LNCAP (cell line): Measurements from ENCODE around the gene TOMM5.

Experiments
- CTCF ChIP-seq: fragments of 450-650 bp; IDR thresholded peaks from 2 replicates; pipeline ENCODE4 v1.5.1; 2017; ENCODE audit warnings: mild to moderate bottlenecking

TOMM5 gene

GRCh38 chr9:37592108-37592951 is at the start of gene TOMM5:
TSS of gene TOMM5 (minus strand) at chr9:37592597. CDS start at chr9:37592532, 65 bp downstream.
- TF ChIP-seq CTCF, result no peak

GRCh38 chr9:37641331-37641730 is 48.9 kb upstream of the TOMM5 start:
- TF ChIP-seq CTCF, result no peak

- no peak for TF ChIP-seq CTCF
Measured at GRCh38 chr9:37640246-37640645, 47.8 kb upstream of the TOMM5 start.

- TF ChIP-seq CTCF, result no peak
Measured at GRCh38 chr9:37639841-37640240, 47.4 kb upstream of the TOMM5 start.

GRCh38 chr9:37639109-37639762 is 46.8 kb upstream of the TOMM5 start:
- TF ChIP-seq CTCF, result no peak

GRCh38 chr9:37636511-37637448 is 44.4 kb upstream of the TOMM5 start:
- TF ChIP-seq CTCF, result no peak

GRCh38 chr9:37635808-37636207 is 43.4 kb upstream of the TOMM5 start:
- TF ChIP-seq CTCF, result no peak
